Parathyroid adenoma (tissue), 2 donors: ENCODE measurements around the gene ZNF598.

Experiments used
- H2AFZ ChIP-seq: fragments of 300-600 bp; sonication (generic); one replicate; pipeline ENCODE4 v1.7.0; 2017; ENCODE audit warnings: antibody characterized with exemption, mild to moderate bottlenecking
- H3K27ac ChIP-seq: fragments of 300-600 bp; sonication (generic); one replicate; pipeline ENCODE4 v1.7.0; 2017
- H3K27me3 ChIP-seq: fragments of 300-600 bp; sonication (generic); one replicate; pipeline ENCODE4 v1.7.0; 2017; ENCODE audit warnings: low read length; ENCODE audit not compliant: control insufficient read depth, insufficient read depth
- H3K36me3 ChIP-seq: fragments of 300-600 bp; sonication (generic); one replicate; pipeline ENCODE4 v1.7.0; 2017; ENCODE audit warnings: low read length; ENCODE audit not compliant: control insufficient read depth, insufficient read depth
- H3K4me1 ChIP-seq: fragments of 300-600 bp; sonication (generic); one replicate; pipeline ENCODE4 v1.7.0; 2017; ENCODE audit warnings: control low read depth
- H3K4me2 ChIP-seq: fragments of 300-600 bp; sonication (generic); one replicate; pipeline ENCODE4 v1.7.0; 2017; ENCODE audit warnings: low read length
- H3K4me3 ChIP-seq: fragments of 300-600 bp; sonication (generic); one replicate; pipeline ENCODE4 v1.7.0; 2017; ENCODE audit warnings: low read depth, low read length
- H3K79me2 ChIP-seq: fragments of 300-600 bp; sonication (generic); one replicate; pipeline ENCODE4 v1.7.0; 2017; ENCODE audit warnings: control low read depth
- H3K9ac ChIP-seq: fragments of 300-600 bp; sonication (generic); one replicate; pipeline ENCODE4 v1.7.0; 2017; ENCODE audit warnings: mild to moderate bottlenecking
- H3K9me3 ChIP-seq: fragments of 300-600 bp; sonication (generic); one replicate; pipeline ENCODE4 v1.7.0; 2017; ENCODE audit warnings: low read length; ENCODE audit not compliant: control insufficient read depth
- CTCF ChIP-seq: fragments of 300-600 bp; sonication (generic); IDR thresholded peaks from one replicate; pipeline ENCODE4 v1.7.0; 2017; ENCODE audit warnings: antibody characterized with exemption, mild to moderate bottlenecking
- donor health status: primary hyperparathyroidism.

Gene ZNF598

GRCh38 chr16:1977875-1978268, 31.7 kb downstream of the ZNF598 start:
- Histone ChIP-seq H3K79me2 (no peaks in the 10 kb centered on the region), H3K9me3 (no peaks in the 10 kb centered on the region), H3K36me3 (no peaks in the 10 kb centered on the region), H3K27ac (no peak overlapping the region), H3K4me3 (no peak overlapping the region), H3K9ac (no peak overlapping the region), H3K27me3 (no peaks in the 10 kb centered on the region), H3K4me1 (no peaks in the 10 kb centered on the region), H2AFZ (no peak overlapping the region), H3K4me2 (no peak overlapping the region)
- TF ChIP-seq CTCF, result no peak

- TF ChIP-seq CTCF, result no peak
- Histone ChIP-seq H3K9ac (no peak overlapping the region), H3K36me3 (no peaks in the 10 kb centered on the region), H3K79me2 (peaks cover 6% of the 10 kb centered on the region), H2AFZ (no peak overlapping the region), H3K27ac (no peak overlapping the region), H3K4me3 (no peak overlapping the region), H3K27me3 (no peaks in the 10 kb centered on the region), H3K4me2 (no peak overlapping the region), H3K9me3 (no peaks in the 10 kb centered on the region), H3K4me1 (peaks cover 2% of the 10 kb centered on the region)
Measured at GRCh38 chr16:1976951-1977874, 32.4 kb downstream of the ZNF598 start.

GRCh38 chr16:1976216-1976520, 33.5 kb downstream of the ZNF598 start:
- Histone ChIP-seq H3K79me2 (peaks cover 9% of the 10 kb centered on the region), H3K4me1 (peaks cover 2% of the 10 kb centered on the region), H3K9me3 (no peaks in the 10 kb centered on the region), H3K4me3 (no peak overlapping the region), H3K27me3 (no peaks in the 10 kb centered on the region), H3K36me3 (no peaks in the 10 kb centered on the region), H3K4me2 (no peak overlapping the region), H3K9ac (no peak overlapping the region), H2AFZ (no peak overlapping the region), H3K27ac (no peak overlapping the region)
- no peak for TF ChIP-seq CTCF

GRCh38 chr16:1975432-1976215, 34.0 kb downstream of the ZNF598 start:
- no peaks in the 10 kb centered on the region for H3K9me3 ChIP-seq
- no peak overlapping the region for H3K4me3 ChIP-seq
- no peak for TF ChIP-seq CTCF
- H3K4me1 ChIP-seq, result peaks cover 2% of the 10 kb centered on the region
- no peaks in the 10 kb centered on the region for H3K36me3 ChIP-seq
- no peaks in the 10 kb centered on the region for H3K27me3 ChIP-seq
- no peak overlapping the region for H3K4me2 ChIP-seq
- H2AFZ ChIP-seq, result no peak overlapping the region
- no peak overlapping the region for H3K27ac ChIP-seq
- H3K9ac ChIP-seq, result no peak overlapping the region
- peaks cover 9% of the 10 kb centered on the region for H3K79me2 ChIP-seq
